WTC11 (cell line): ENCODE measurements around the gene RPS16. TPM values are rescaled to one million over a fixed set of nuclear protein-coding genes. Genes with fewer than 3 reads are reported as not detected.

Experiments
- ATAC-seq: fragments of 200-7000 bp; cut with Tn5 transposase; 2 replicates; pipeline ENCODE4 v1.10.0; 2021; ENCODE audit warnings: mild to moderate bottlenecking, moderate library complexity
- CTCF ChIA-PET: fragments of 300-600 bp; sonication (Branson Sonifier 250); formaldehyde crosslinking; loops from one replicate; lab custom pipeline; 2021; ENCODE audit warnings: antibody characterized with exemption; lab: Charles Lee
- POLR2A ChIA-PET: fragments of 350-600 bp; sonication (Branson Sonifier 250); formaldehyde crosslinking; loops from one replicate; lab custom pipeline; 2021; ENCODE audit warnings: antibody characterized with exemption; lab: Charles Lee
- DNase-seq: peaks from one replicate; pipeline ENCODE4 v3.0.0; 2021; ENCODE audit warnings: low spot score
- H3K27ac Mint-ChIP-seq: 2 replicates; pipeline ENCODE4 v1.8.0; 2021; ENCODE audit warnings: mixed read lengths
- H3K27me3 Mint-ChIP-seq: 2 replicates; pipeline ENCODE4 v1.8.0; 2021; ENCODE audit warnings: low read depth, mild to moderate bottlenecking, moderate library complexity, mixed read lengths
- H3K36me3 Mint-ChIP-seq: 2 replicates; pipeline ENCODE4 v1.8.0; 2021; ENCODE audit warnings: mixed read lengths
- H3K4me1 Mint-ChIP-seq: 2 replicates; pipeline ENCODE4 v1.8.0; 2022; ENCODE audit warnings: mixed read lengths
- H3K4me3 Mint-ChIP-seq: 2 replicates; pipeline ENCODE4 v1.8.0; 2021; ENCODE audit warnings: mild to moderate bottlenecking, moderate library complexity, mixed read lengths
- H3K9me3 Mint-ChIP-seq: 2 replicates; pipeline ENCODE4 v1.8.0; 2021; ENCODE audit warnings: mixed read lengths
- ATF2 ChIP-seq: sonication (generic); formaldehyde crosslinking; IDR thresholded peaks from 2 replicates; pipeline ENCODE4 v1.8.1; 2022; ENCODE audit warnings: low read depth, missing genetic modification reagents, borderline replicate concordance
- CBFB ChIP-seq: sonication (generic); formaldehyde crosslinking; IDR thresholded peaks from 2 replicates; pipeline ENCODE4 v1.8.1; 2022; ENCODE audit warnings: mild to moderate bottlenecking, low read depth, missing genetic modification reagents
- CREB1 ChIP-seq: sonication (generic); formaldehyde crosslinking; IDR thresholded peaks from 2 replicates; pipeline ENCODE4 v1.8.0; 2023; ENCODE audit warnings: mild to moderate bottlenecking, missing genetic modification reagents
- CTCF ChIP-seq: fragments of 200-600 bp; IDR thresholded peaks from 2 replicates; pipeline ENCODE4 v1.8.0; 2022; ENCODE audit warnings: antibody characterized with exemption
- EMX1 ChIP-seq: fragments of 250-450 bp; sonication (Bioruptor Pico); IDR thresholded peaks from 2 replicates; pipeline ENCODE4 v1.8.0; 2021; ENCODE audit warnings: mild to moderate bottlenecking
- ERG ChIP-seq: fragments of 250-450 bp; sonication (Bioruptor Pico); IDR thresholded peaks from 2 replicates; pipeline ENCODE4 v1.8.0; 2021; ENCODE audit warnings: mild to moderate bottlenecking
- ESRRA ChIP-seq: sonication (generic); formaldehyde crosslinking; IDR thresholded peaks from 2 replicates; pipeline ENCODE4 v1.8.1; 2022; ENCODE audit warnings: mild to moderate bottlenecking, missing genetic modification reagents, borderline replicate concordance
- GABPB1 ChIP-seq: sonication (generic); formaldehyde crosslinking; IDR thresholded peaks from 2 replicates; pipeline ENCODE4 v1.8.1; 2023; ENCODE audit warnings: mild to moderate bottlenecking, missing genetic modification reagents
- JAZF1 ChIP-seq: fragments of 250-450 bp; sonication (Bioruptor Pico); IDR thresholded peaks from 2 replicates; pipeline ENCODE4 v1.9.0; 2021; ENCODE audit warnings: moderate library complexity, mild to moderate bottlenecking, inconsistent platforms
- JUN ChIP-seq: sonication (generic); formaldehyde crosslinking; IDR thresholded peaks from 2 replicates; pipeline ENCODE4 v1.8.0; 2023; ENCODE audit warnings: mild to moderate bottlenecking, missing genetic modification reagents
- MAX ChIP-seq: sonication (generic); formaldehyde crosslinking; IDR thresholded peaks from 2 replicates; pipeline ENCODE4 v1.8.0; 2022; ENCODE audit warnings: mild to moderate bottlenecking, missing genetic modification reagents
- MXD4 ChIP-seq: fragments of 250-450 bp; sonication (Bioruptor Pico); IDR thresholded peaks from 2 replicates; pipeline ENCODE4 v1.8.0; 2021; ENCODE audit warnings: mild to moderate bottlenecking, moderate library complexity, borderline replicate concordance
- MYBL2 ChIP-seq: sonication (generic); formaldehyde crosslinking; IDR thresholded peaks from 2 replicates; pipeline ENCODE4 v1.8.1; 2023; ENCODE audit warnings: mild to moderate bottlenecking, moderate library complexity, missing genetic modification reagents
- NFE2L1 ChIP-seq: sonication (generic); formaldehyde crosslinking; IDR thresholded peaks from 2 replicates; pipeline ENCODE4 v1.8.1; 2023; ENCODE audit warnings: missing genetic modification reagents
- NFYB ChIP-seq: sonication (generic); formaldehyde crosslinking; conservative IDR thresholded peaks from 2 replicates; pipeline ENCODE4 v1.8.0; 2022; ENCODE audit warnings: low read depth, missing genetic modification reagents
- SOX15 ChIP-seq: fragments of 250-450 bp; sonication (Bioruptor Pico); IDR thresholded peaks from 2 replicates; pipeline ENCODE4 v1.9.0; 2021; ENCODE audit warnings: mild to moderate bottlenecking
- TCF7 ChIP-seq: sonication (generic); formaldehyde crosslinking; IDR thresholded peaks from 2 replicates; pipeline ENCODE4 v1.8.0; 2022; ENCODE audit warnings: mild to moderate bottlenecking, low read depth, missing genetic modification reagents, moderate library complexity
- TEAD4 ChIP-seq: sonication (generic); formaldehyde crosslinking; IDR thresholded peaks from 2 replicates; pipeline ENCODE4 v1.8.0; 2022; ENCODE audit warnings: mild to moderate bottlenecking, missing genetic modification reagents
- TP53 ChIP-seq: sonication (generic); formaldehyde crosslinking; IDR thresholded peaks from 2 replicates; pipeline ENCODE4 v1.8.1; 2023; ENCODE audit warnings: mild to moderate bottlenecking, missing genetic modification reagents
- ZNF263 ChIP-seq: sonication (generic); formaldehyde crosslinking; IDR thresholded peaks from 2 replicates; pipeline ENCODE4 v1.8.1; 2022; ENCODE audit warnings: low read depth, mild to moderate bottlenecking, moderate library complexity, missing genetic modification reagents
- ZNF317 ChIP-seq: sonication (generic); formaldehyde crosslinking; IDR thresholded peaks from 2 replicates; pipeline ENCODE4 v1.8.1; 2023; ENCODE audit warnings: low read depth, mild to moderate bottlenecking, moderate library complexity, missing genetic modification reagents, borderline replicate concordance
- ZNF416 ChIP-seq: fragments of 250-450 bp; sonication (Bioruptor Pico); IDR thresholded peaks from 2 replicates; pipeline ENCODE4 v1.9.0; 2021; ENCODE audit warnings: mild to moderate bottlenecking, inconsistent platforms
- ZNF423 ChIP-seq: fragments of 250-450 bp; sonication (Bioruptor Pico); IDR thresholded peaks from 2 replicates; pipeline ENCODE4 v2.1.2; 2022; ENCODE audit warnings: mild to moderate bottlenecking, moderate library complexity
- total RNA-seq: library from RNA; stranded (reverse); gene quantifications from 3 replicates; pipeline ENCODE4 v1.2.3, GENCODE V29; 2021
- TF ChIP-seq, protein P1 (sequence below): sonication (generic); formaldehyde crosslinking; IDR thresholded peaks from 2 replicates; pipeline ENCODE4 v1.8.1; 2023; ENCODE audit warnings: mild to moderate bottlenecking, missing genetic modification reagents, moderate library complexity
- TF ChIP-seq, protein P2 (sequence below): sonication (generic); formaldehyde crosslinking; IDR thresholded peaks from 2 replicates; pipeline ENCODE4 v1.8.1; 2023; ENCODE audit warnings: mild to moderate bottlenecking, missing genetic modification reagents, borderline replicate concordance
- TF ChIP-seq, protein P3 (sequence below): sonication (generic); formaldehyde crosslinking; IDR thresholded peaks from 2 replicates; pipeline ENCODE4 v1.8.1; 2023; ENCODE audit warnings: mild to moderate bottlenecking, moderate library complexity, missing genetic modification reagents

The RPS16 gene
- total RNA-seq, 1 experiment from 2014 or later, result 2,962 TPM

- ATAC-seq, result no peak
- no peak for DNase-seq
- peaks cover 3% of the 10 kb centered on the region; the same call in 1 of the 2 replicates for H3K4me1 Mint-ChIP-seq
- H3K27me3 Mint-ChIP-seq, result no peaks in the 10 kb centered on the region
- ChIA-PET POLR2A (no interaction called here), CTCF (no interaction called here)
- no peak overlapping the region for H3K4me3 Mint-ChIP-seq
- TF ChIP-seq NFYB (CRISPR knock-in tag), result no peak
- TF ChIP-seq, protein P1, sequence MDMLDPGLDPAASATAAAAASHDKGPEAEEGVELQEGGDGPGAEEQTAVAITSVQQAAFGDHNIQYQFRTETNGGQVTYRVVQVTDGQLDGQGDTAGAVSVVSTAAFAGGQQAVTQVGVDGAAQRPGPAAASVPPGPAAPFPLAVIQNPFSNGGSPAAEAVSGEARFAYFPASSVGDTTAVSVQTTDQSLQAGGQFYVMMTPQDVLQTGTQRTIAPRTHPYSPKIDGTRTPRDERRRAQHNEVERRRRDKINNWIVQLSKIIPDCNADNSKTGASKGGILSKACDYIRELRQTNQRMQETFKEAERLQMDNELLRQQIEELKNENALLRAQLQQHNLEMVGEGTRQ (CRISPR knock-in tag), result no peak
- no peak for TF ChIP-seq GABPB1 (CRISPR knock-in tag)
- TF ChIP-seq JUN, result no peak
- no peak for TF ChIP-seq JAZF1 (CRISPR knock-in tag)
- TF ChIP-seq TEAD4 (CRISPR knock-in tag), result no peak
- no peak for TF ChIP-seq ZNF416
- no peak for TF ChIP-seq EMX1 (CRISPR knock-in tag)
- no peak for TF ChIP-seq SOX15
- no peak for TF ChIP-seq MYBL2
- TF ChIP-seq, protein P2, sequence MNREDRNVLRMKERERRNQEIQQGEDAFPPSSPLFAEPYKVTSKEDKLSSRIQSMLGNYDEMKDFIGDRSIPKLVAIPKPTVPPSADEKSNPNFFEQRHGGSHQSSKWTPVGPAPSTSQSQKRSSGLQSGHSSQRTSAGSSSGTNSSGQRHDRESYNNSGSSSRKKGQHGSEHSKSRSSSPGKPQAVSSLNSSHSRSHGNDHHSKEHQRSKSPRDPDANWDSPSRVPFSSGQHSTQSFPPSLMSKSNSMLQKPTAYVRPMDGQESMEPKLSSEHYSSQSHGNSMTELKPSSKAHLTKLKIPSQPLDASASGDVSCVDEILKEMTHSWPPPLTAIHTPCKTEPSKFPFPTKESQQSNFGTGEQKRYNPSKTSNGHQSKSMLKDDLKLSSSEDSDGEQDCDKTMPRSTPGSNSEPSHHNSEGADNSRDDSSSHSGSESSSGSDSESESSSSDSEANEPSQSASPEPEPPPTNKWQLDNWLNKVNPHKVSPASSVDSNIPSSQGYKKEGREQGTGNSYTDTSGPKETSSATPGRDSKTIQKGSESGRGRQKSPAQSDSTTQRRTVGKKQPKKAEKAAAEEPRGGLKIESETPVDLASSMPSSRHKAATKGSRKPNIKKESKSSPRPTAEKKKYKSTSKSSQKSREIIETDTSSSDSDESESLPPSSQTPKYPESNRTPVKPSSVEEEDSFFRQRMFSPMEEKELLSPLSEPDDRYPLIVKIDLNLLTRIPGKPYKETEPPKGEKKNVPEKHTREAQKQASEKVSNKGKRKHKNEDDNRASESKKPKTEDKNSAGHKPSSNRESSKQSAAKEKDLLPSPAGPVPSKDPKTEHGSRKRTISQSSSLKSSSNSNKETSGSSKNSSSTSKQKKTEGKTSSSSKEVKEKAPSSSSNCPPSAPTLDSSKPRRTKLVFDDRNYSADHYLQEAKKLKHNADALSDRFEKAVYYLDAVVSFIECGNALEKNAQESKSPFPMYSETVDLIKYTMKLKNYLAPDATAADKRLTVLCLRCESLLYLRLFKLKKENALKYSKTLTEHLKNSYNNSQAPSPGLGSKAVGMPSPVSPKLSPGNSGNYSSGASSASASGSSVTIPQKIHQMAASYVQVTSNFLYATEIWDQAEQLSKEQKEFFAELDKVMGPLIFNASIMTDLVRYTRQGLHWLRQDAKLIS (CRISPR knock-in tag), result no peak
- TF ChIP-seq CTCF, result no peak
- TF ChIP-seq ZNF317 (CRISPR knock-in tag), result no peak
- no peak for TF ChIP-seq ATF2 (CRISPR knock-in tag)
- no peak for TF ChIP-seq NFE2L1 (CRISPR knock-in tag)
- TF ChIP-seq CREB1 (CRISPR knock-in tag), result no peak
- no peaks in the 10 kb centered on the region for H3K9me3 Mint-ChIP-seq
- H3K36me3 Mint-ChIP-seq, result peaks cover 71% of the 10 kb centered on the region
- H3K27ac Mint-ChIP-seq, result no peak overlapping the region
Measured at GRCh38 chr19:39470724-39471339, 35.1 kb upstream of the RPS16 start.

GRCh38 chr19:39469567-39469966 is 33.8 kb upstream of the RPS16 start:
- ATAC-seq, result no peak
- peaks cover 74% of the 10 kb centered on the region for H3K36me3 Mint-ChIP-seq
- H3K4me3 Mint-ChIP-seq, result no peak overlapping the region
- TF ChIP-seq, protein P3, sequence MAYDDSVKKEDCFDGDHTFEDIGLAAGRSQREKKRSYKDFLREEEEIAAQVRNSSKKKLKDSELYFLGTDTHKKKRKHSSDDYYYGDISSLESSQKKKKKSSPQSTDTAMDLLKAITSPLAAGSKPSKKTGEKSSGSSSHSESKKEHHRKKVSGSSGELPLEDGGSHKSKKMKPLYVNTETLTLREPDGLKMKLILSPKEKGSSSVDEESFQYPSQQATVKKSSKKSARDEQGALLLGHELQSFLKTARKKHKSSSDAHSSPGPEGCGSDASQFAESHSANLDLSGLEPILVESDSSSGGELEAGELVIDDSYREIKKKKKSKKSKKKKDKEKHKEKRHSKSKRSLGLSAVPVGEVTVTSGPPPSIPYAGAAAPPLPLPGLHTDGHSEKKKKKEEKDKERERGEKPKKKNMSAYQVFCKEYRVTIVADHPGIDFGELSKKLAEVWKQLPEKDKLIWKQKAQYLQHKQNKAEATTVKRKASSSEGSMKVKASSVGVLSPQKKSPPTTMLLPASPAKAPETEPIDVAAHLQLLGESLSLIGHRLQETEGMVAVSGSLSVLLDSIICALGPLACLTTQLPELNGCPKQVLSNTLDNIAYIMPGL (CRISPR knock-in tag), result no peak
- TF ChIP-seq TCF7 (no peak), CBFB (CRISPR knock-in tag) (no peak), ESRRA (no peak), MYBL2 (no peak), TP53 (CRISPR knock-in tag) (no peak), MXD4 (CRISPR knock-in tag) (no peak), ZNF263 (CRISPR knock-in tag) (no peak), MAX (CRISPR knock-in tag) (no peak), ERG (CRISPR knock-in tag) (no peak), ZNF423 (no peak), SOX15 (no peak)

More at GRCh38 chr19:39469567-39469966, 33.8 kb upstream of the RPS16 start:
- H3K9me3 Mint-ChIP-seq, result no peaks in the 10 kb centered on the region
- H3K4me1 Mint-ChIP-seq, result peaks cover 1% of the 10 kb centered on the region; the same call in 1 of the 2 replicates
- CTCF ChIA-PET, result interaction anchor here (0.9 to 1.3 kb wide), 3 partner anchors 12 to 63 kb away, joined by 3 to 6 read pairs (median 3); partner anchors contain the start of gene EID2B
- no peak for DNase-seq
- POLR2A ChIA-PET, result interaction anchor here (1.3 kb wide), 1 partner anchor 33 kb away, joined by 4 read pairs; the partner anchor contains the start of gene RPS16
- H3K27ac Mint-ChIP-seq, result no peak overlapping the region; the same call in 1 of the 2 replicates
- no peaks in the 10 kb centered on the region for H3K27me3 Mint-ChIP-seq
